Measurements from ENCODE around the gene TCF23.
"Not testable (repeated sequence)": the region's sequence is repeated elsewhere in the genome, so short reads cannot be mapped to it uniquely, and the experiment has no call there.

The TCF23 gene

DNA sequence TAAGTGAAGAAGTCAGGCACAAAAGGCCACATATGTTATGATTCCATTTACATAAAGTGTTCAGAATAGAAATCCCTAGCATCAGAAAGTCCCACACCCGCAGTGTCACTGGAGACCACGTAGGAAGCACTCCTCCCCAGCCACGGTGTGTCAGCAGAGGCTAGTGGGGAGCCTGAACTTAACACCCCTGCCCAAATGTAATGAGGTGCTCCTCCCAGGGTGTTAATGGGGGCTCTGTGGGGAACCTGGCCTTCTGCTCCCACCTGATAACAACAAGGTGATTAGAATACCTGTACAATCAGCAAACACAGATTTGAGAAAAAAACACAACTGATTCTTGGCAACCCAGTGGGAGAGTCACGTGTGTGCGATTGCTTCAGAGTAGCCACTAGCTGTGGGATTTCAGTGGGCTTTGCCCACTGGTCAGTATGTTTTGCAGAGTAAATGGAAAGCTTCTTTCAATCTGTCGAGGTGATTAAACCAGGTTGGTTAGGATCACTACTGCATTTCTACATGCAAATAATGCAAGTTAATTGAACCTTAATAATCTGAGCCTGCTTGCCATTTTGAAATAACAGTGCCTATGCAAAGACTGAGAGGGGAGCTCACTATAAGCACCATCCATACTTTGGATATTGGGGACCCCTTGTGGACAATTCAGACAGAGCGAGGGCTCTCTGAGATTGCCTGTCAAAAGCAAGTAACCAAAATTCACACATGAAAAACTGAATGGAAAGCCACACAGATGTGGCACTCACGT, 42.4 kb downstream of the TCF23 start:
- peak in 1 of 4 experiments; percentile 8 for DNase-seq

- DNase-seq, result no peak
Measured at GRCh38 chr2:27194538-27195354, 45.9 kb downstream of the TCF23 start.

GRCh38 chr2:27195799-27196198, 47.0 kb downstream of the TCF23 start:
- not testable (repeated sequence) for DNase-seq

DNA sequence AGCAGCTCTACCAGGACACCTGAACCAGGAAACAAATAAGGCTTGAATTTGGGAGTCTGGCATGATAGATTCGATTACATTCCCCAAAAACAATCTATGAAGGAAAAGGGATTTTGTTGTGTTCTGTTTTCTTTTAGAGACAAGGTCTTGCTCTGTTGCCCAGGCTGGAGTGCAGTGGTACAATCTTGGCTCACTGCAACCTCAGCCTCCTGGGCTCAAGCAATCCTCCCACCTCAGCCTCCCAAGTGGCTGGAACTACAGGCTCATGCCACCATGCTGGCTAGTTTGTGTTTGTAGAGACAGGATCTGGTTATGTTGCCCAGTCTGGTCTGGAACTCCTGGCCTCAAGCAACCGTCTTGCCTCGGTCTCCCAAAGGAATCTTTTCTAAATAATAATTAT, 49.3 kb downstream of the TCF23 start:
- DNase-seq, result not testable (repeated sequence)

DNA sequence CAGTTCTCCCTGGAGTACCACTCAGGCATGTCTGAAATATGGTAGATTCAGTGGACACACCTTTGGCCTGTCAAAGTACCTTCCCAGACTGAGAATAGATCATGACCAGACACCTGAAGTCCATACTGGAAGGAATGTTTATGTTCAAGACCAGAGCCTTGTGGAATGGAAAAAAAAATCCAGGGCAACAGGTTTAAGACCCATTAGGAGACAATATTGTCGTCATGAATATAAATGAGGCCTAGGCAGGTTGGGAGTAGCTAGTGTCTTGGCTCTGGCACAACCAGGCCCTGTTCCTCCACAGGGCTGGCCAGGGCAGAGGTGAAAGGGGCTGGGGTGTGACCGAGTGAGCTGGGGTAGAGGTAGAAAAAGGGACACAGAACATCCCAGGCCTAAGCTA, 49.8 kb downstream of the TCF23 start:
- no peak for DNase-seq

GRCh38 chr2:27199241-27199640, 50.4 kb downstream of the TCF23 start:
- DNase-seq, result no peak

DNA sequence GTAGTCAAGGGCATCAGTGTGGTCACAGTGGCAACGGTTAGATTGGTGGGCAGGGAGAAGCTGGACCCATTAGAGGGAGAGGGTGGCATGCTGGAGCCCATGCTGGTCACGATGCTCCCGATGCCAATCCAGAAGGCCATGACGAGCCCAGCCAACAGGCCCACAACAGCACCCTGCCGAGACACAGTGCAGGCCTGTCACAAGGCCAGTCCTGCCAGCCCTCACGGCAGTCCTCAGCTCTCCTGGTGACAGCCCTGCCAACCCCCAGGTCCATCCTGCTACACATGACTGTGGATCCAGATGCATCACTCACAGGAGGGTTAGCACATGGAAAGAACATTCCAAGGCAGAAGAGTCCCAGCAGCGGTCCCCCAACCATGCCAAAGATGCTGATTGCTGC, 52.9 kb downstream of the TCF23 start:
- no peak for DNase-seq

GRCh38 chr2:27202854-27203253, 54.0 kb downstream of the TCF23 start:
- DNase-seq, result no peak

GRCh38 chr2:27203741-27204140, 54.9 kb downstream of the TCF23 start:
- no peak for DNase-seq

DNA sequence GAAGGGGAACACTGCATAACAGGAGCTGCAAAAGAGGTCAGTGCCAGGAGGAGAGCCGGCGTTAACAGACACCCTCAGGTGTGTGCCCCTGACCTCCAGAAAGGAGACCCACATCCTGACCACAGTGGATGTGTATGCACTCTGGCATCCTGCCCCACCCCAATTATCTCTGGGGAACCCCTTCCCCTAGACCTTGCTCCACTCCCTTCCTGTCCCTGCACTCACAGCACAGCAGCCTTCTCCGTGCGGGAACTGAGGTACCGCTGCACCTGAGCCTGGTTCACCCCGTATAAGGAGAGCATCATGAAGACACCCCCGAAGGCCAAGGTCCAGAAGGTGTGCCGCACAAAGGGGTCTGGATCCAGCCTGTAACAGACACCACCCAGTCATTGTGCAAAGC, 55.8 kb downstream of the TCF23 start:
- no peak for DNase-seq

DNA sequence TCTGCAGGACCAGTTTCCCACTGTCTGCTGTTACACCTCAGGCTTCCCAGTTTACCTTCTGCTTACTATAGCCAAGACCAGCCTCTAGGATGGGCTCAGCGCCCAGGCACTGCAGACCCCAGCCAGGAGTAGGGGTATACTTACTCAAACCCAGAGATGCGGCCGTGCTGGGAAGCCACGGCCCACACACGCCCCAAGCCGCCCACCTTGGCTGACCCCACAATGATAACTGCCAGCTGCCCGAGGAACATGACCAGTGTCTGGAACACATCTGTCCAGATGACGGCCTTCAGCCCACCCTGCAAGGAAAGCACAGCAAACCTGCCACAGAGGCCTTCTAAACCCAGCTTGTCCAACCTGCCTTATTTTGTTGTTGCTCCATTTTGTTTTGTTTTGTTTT, 56.4 kb downstream of the TCF23 start:
- no peak for DNase-seq

GRCh38 chr2:27206346-27206745, 57.5 kb downstream of the TCF23 start:
- DNase-seq, result no peak

All from activated CD4-positive, CD25-positive, alpha-beta regulatory T cell (primary cell).